HG03175 (cell line): ENCODE data around the gene ING1.
"Not testable (repeated sequence)": the region's sequence is repeated elsewhere in the genome, so short reads cannot be mapped to it uniquely, and the experiment has no call there.

Experiments used
- ATAC-seq: cut with Tn5 transposase; IDR thresholded peaks from one replicate; pipeline ENCODE4 v1.9.1; 2021; ENCODE audit warnings: mild to moderate bottlenecking, moderate library complexity; ENCODE audit not compliant: unreplicated experiment

The ING1 gene, protein sequence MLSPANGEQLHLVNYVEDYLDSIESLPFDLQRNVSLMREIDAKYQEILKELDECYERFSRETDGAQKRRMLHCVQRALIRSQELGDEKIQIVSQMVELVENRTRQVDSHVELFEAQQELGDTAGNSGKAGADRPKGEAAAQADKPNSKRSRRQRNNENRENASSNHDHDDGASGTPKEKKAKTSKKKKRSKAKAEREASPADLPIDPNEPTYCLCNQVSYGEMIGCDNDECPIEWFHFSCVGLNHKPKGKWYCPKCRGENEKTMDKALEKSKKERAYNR

GRCh38 chr13:110713642-110713952 lies at the start of gene ING1:
ING1 (plus strand) TSS chr13:110713700; CDS start chr13:110714150, 450 bp downstream.
- no peak for ATAC-seq

GRCh38 chr13:110664041-110664440 lies 49.5 kb upstream of the ING1 start:
- no peak for ATAC-seq

DNA sequence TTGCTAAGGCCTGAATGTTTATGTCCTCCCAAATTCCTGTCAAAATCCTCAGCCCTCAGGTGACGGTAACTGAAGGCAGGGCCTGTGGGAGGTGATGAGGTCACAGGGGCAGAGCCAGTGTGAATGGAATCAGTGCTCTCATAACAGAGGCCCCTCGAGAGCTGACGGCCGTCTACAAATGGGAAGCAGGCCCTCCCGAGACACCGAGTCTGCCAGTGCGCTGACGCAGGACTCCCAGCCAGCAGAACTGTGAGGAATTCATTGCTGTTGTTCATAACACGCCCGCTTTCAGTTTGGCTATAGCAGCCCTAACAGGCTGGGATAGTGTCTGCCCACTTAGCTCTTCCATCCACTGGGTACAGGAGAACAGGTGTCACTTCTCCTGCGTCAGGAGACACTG lies 48.8 kb upstream of the ING1 start:
- no peak for ATAC-seq

DNA sequence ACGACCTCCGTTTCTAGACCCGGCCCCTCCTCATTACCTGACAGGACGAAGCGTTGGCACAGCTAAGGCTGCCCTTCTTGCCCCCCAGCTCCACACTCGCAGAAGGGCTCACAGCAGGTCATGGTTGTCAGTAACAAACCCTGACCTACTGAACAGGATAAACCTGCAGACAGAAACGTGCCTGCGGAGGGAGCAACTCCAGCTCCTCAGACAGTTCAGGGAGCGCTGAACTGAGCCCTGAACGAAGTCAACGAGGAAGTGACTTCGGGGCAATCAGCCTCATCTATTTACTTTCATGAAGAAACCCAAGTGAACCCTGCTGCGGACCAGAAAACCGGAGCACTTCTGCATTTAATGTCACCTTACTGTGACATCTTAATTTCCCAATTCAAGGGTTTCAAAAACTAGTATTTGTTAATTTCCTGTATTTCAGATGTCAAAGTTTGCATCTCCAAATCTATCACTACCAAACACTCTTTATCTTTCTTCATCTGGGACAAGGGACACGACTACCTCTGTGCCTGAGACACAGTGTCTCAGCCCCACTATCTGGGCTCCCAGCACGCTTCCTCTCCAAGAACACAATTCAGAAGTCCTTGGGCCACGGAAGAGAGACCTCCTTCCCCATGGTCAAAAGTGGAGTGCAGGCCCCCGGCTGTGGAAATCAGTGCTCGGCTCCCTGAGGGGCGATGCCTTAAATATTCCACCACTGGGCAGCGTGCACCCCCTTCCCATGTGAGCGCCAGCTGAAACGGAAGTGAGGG lies 47.8 kb upstream of the ING1 start:
- no peak for ATAC-seq

GRCh38 chr13:110666255-110666533 lies 47.3 kb upstream of the ING1 start:
- ATAC-seq: no peak

- ATAC-seq: no peak
Measured at GRCh38 chr13:110669036-110669435, 44.5 kb upstream of the ING1 start.

- ATAC-seq: not testable (repeated sequence)
Measured at GRCh38 chr13:110669814-110670213, 43.7 kb upstream of the ING1 start.

GRCh38 chr13:110676595-110677587 lies 36.6 kb upstream of the ING1 start:
- peak; percentile 81 for ATAC-seq

- ATAC-seq: no peak
Measured at GRCh38 chr13:110677731-110678545, 35.6 kb upstream of the ING1 start.

DNA sequence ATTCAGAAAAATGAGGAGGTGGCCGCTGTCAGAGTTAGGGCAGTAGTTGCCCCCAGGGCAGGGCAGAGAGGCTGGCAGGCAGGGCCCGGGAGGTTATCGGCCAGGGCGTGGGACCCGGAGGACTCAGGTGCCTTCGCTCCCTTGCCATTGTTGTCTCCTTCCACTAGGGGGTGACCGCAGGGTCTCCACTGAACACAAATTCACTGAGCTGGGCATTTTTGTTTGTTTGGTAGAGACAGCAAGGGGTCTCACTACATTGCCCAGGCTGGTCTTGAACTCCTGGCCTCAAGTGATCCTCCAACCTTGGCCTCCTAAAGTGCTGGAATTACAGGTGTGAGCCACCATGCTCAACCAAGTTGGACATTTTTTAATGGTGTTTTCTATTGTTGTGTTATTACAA lies 32.6 kb upstream of the ING1 start:
- no peak for ATAC-seq

DNA sequence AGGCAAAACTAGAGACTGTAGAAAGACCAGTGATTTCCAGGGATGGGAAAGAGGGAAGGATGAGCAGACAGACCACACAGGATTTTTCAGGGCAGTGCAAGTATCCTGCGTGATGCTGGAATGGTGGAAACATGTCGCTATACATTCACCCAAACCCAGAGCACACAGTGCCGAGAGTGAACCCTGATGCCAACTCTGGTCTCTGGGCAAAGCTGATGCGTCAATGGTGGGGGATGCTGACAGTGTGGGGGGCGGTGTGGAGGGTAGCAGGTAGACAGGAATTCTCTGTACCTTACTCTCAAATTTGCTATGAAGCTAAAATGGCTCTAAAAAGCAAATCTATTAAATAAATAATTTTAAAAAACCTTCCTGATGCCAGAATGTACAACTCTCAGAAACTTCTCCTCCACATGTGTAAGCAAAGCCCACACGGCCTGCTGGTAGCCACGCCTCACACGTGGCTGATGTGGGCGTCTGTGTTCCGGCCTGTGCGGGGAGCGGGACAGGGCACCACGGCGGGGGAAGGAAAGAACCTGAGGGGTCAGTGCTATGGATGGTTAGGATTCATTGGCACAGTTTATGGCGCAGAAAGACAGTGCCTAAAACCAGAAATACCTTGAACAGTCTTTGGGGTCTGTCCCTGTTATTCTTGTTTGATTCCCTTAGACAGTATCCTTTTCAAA lies 31.5 kb upstream of the ING1 start:
- no peak for ATAC-seq

- ATAC-seq: no peak
Measured at GRCh38 chr13:110682746-110683145, 30.8 kb upstream of the ING1 start.

DNA sequence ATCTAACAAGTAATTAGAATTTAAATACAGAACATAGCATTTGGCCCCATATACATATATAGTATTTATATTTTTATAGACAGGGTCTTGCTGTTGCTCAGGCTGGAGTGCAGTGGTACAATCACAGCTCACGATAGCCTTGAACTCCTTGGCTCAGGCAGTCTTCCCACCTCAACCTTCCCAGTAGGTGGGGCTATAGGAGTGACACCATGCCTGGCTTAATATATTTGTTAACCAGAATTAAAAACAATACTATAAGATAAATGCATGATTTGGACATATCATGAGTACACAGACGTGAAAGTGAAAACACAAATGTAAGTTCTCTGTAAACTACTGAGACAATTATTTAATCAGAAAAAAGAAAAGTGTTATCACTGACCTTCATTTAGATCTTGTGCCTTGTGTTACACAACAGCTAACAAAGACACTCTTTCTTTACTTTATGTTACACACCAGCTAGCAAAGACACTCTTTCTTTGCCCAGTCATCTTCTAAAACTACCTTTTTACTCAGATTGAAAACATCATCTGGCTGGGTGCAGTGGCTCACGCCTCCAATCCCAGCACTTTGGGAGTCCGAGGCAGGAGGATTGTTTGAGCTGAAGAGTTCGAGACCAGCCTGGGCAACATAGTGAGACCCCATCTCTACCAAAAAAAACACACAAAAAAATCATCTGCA lies 30.2 kb upstream of the ING1 start:
- ATAC-seq: no peak

GRCh38 chr13:110683921-110684320 lies 29.6 kb upstream of the ING1 start:
- no peak for ATAC-seq

GRCh38 chr13:110684388-110685056 lies 29.0 kb upstream of the ING1 start:
- no peak for ATAC-seq

DNA sequence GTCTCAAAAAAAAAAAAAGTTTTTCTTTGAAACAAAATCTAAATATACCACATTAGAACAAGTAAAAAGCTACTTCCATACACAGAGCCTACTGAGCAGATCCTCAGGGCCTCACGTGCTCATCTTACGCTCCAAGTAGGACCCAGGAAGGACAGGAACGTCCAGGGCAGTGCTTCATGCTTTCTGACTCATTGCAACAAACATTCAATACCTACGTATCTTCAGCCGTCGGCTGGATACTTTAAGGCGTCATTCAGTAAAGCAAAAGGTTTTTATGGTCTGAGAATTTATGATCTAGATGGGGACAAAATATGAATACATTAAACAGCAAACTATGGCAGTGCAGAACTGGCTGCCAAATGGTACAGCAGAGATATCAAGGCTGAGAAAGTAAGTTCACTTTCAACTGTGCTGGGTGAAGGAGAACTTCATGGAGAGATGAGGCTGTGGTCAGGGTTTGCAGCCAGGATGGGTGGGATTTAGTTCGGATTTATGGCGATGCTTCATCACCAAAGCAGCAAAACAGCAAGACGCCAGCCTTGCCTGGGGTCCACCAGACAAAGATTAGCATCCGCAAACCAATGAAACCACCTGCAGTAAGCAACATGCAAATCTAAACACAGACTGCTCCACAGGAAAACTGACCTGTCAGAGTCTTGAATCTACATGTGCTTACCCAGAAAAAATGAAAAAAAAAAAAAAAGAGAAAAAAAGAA lies 28.0 kb upstream of the ING1 start:
- no peak for ATAC-seq

DNA sequence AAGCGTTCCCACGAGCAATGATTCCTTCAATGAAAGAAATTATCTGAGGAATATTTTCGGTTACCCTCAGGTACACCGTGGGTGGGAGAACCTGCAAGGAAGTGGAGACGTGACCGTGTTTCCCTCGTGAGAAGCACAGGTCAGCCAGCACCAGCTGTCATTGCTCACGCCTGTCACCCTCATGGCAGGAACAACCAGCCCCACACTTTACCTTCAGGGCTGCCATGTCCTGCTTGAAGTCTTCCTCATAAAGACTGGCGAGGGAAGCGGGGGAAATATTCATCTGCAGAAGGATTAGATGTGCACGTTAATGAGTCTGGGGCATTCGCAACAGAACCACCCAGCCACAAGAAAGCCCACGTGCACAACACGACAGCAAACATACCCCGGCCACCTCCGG lies 25.8 kb upstream of the ING1 start:
- no peak for ATAC-seq

DNA sequence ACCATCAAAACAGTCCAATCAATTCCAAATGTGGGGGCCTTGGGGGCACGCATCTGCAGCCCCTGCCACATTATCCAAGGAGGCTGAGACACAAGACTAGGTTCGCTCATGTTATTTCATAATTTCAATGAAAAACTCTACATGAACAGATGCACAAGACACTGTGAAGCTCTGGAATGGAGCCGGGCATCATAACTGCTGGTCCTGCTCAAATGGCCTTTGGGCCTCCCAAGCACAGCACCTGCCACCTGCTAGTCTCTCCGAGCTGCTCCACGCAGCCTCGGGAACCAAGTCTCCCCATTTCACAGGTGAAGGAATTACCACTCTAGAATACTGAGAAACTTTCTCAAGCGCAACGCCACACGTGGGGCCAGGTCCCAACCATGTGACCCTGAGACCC lies 24.5 kb upstream of the ING1 start:
- no peak for ATAC-seq

- no peak for ATAC-seq
Measured at GRCh38 chr13:110689711-110690110, 23.8 kb upstream of the ING1 start.
